ENCODE results near the gene MCRS1.

The MCRS1 gene

DNA sequence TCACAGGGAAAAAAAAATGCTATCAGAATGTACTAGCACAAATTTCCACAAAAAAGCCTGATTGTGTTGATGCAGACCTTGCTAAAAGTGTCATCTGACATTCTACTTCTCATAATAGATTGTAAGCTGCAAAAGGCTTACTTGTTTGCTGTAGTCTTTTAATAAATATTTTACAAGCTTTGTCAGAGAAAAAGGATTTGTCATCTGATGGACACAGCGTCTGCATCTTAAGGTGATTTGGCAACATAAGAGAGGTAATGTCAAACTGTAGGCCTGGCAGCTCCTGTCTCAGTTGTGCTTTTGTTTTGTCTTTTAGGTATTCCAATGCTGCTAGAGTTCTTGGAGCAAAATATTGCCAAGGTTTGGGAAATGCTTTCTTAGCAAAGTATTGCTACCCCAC, 55.4 kb downstream of the MCRS1 start:
- H3K27ac ChIP-seq: peak overlapping the region; percentile 86

GRCh38 chr12:49511410-49511809, 56.5 kb downstream of the MCRS1 start:
- H3K27ac ChIP-seq: peak overlapping the region; percentile 86
- TF ChIP-seq CTCF (conservative IDR thresholded peaks at IDR 0.05): no peak

More for the DNA sequence above, 55.4 kb downstream of the MCRS1 start:
- TF ChIP-seq CTCF (conservative IDR thresholded peaks at IDR 0.05): no peak

GRCh38 chr12:49509681-49510080, 58.3 kb downstream of the MCRS1 start:
- peak overlapping the region; percentile 86; the same call in 1 of the 2 replicates for H3K27ac ChIP-seq

All from VCaP (cell line).